H1 (cell line): ENCODE data around the gene LRRC4C. TPM values are rescaled to one million over a fixed set of nuclear protein-coding genes. Genes with fewer than 3 reads are reported as not detected.

Source experiments
- GABPA ChIP-seq: IDR thresholded peaks from 2 replicates; pipeline ENCODE4 v1.6.1; 2011; ENCODE audit warnings: mild to moderate bottlenecking, low read length, moderate library complexity, borderline replicate concordance; ENCODE audit not compliant: insufficient read depth
- HDAC6 ChIP-seq: IDR thresholded peaks from one replicate; pipeline ENCODE4 v1.7.1; 2012; ENCODE audit warnings: low read depth, mild to moderate bottlenecking, inconsistent platforms, low read length, moderate library complexity
- polyA plus RNA-seq, 7 experiments: library from polyadenylated mRNA; depleted of rRNA in 3 of 7; stranded (reverse) in 5 of 7; unstranded in 2 of 7; fragments of >200 nt in 5 of 7; fragments of 200-250 nt in 2 of 7; gene quantifications; 1 replicate in 5 of 7; 2 replicates in 1 of 7; 4 replicates in 1 of 7; pipeline versions ENCODE4 v1.2.1 to v1.2.3, GENCODE V29; 2011 to 2013; ENCODE audit warnings: missing spikeins in 2 of 7, mixed read lengths in 2 of 7
- total RNA-seq: library from RNA; stranded (reverse); fragmentation: NEBNext Ultra II Directional; extraction: Animal tissue kit (Norgen Biotek cat#: 25700); gene quantifications from 2 replicates; pipeline ENCODE4 v1.2.1, GENCODE V29; 2021

LRRC4C gene
- total and polyA plus RNA-seq, 2 of the 8 experiments (the other 6 are each of a cell fraction or from before 2014, with no cell fraction given), result 0.23 to 2.2 TPM

- TF ChIP-seq GABPA (no peak), HDAC6 (no peak)
These were observed 1024.5 kb downstream of the LRRC4C start (continued) for GRCh38 chr11:40434926-40435325.
